Thoracic aorta (tissue), 2 donors: Measurements from ENCODE around the gene GFRA1. TPM values are rescaled to one million over a fixed set of nuclear protein-coding genes. Genes with fewer than 3 reads are reported as not detected.

Source experiments
- ATAC-seq: fragments of 150-250 bp; one replicate; pipeline ENCODE4 v1.8.0; 2017; ENCODE audit warnings: low read depth; ENCODE audit not compliant: insufficient number of reproducible peaks, low FRiP score
- DNase-seq: peaks from one replicate; pipeline ENCODE4 v3.0.0-alpha.2; 2020; ENCODE audit warnings: low spot score
- H3K27ac ChIP-seq, 2 donors: fragments of 200-600 bp; sonication (generic); 1 replicate in 1 of 2; 2 replicates in 1 of 2; pipeline ENCODE4 v1.5.1; 2016; ENCODE audit warnings: mild to moderate bottlenecking in 2 of 2, moderate library complexity in 2 of 2
- H3K27me3 ChIP-seq: fragments of 200-600 bp; sonication (generic); replicated peaks from 2 replicates; pipeline ENCODE4 v1.6.0; 2016; ENCODE audit warnings: mild to moderate bottlenecking; ENCODE audit not compliant: insufficient read depth
- H3K36me3 ChIP-seq: fragments of 200-600 bp; sonication (generic); one replicate; pipeline ENCODE4 v1.5.1; 2016
- H3K4me1 ChIP-seq, 2 donors: fragments of 200-600 bp; sonication (generic); 1 replicate in 1 of 2; 2 replicates in 1 of 2; pipeline versions ENCODE4 v1.5.1 to v1.6.0; 2016; ENCODE audit warnings: low read depth in 2 of 2, mild to moderate bottlenecking in 1 of 2; ENCODE audit not compliant: control insufficient read depth in 1 of 2
- H3K4me3 ChIP-seq: fragments of 200-600 bp; sonication (generic); 2 replicates; pipeline ENCODE4 v1.5.1; 2016; ENCODE audit warnings: mild to moderate bottlenecking
- H3K9me3 ChIP-seq: fragments of 200-600 bp; sonication (generic); 2 replicates; pipeline ENCODE4 v1.5.1; 2016
- CTCF ChIP-seq: fragments of 200-600 bp; sonication (generic); IDR thresholded peaks from one replicate; pipeline ENCODE4 v1.5.1; 2019; ENCODE audit warnings: antibody characterized with exemption
- total RNA-seq, 2 donors: library from RNA; depleted of rRNA; stranded (reverse); fragments of >200 nt; gene quantifications; one replicate each; pipeline versions ENCODE4 v1.1.0 to v1.2.3, GENCODE V29; 2016

GFRA1 gene
- total RNA-seq, 2 donors from 2014 or later, result 5.8 to 9.3 TPM

- no peak overlapping the region for H3K4me3 ChIP-seq
- H3K36me3 ChIP-seq, result no peaks in the 10 kb centered on the region
- H3K27ac ChIP-seq, result no peak overlapping the region
- peaks cover 0 to 15% of the 10 kb centered on the region in 2 donors for H3K4me1 ChIP-seq
- no peaks in the 10 kb centered on the region for H3K9me3 ChIP-seq
- no peaks in the 10 kb centered on the region for H3K27me3 ChIP-seq
- DNase-seq (no peak), ATAC-seq (no peak)
- no peak for TF ChIP-seq CTCF
These were observed 31.9 kb downstream of the GFRA1 start for GRCh38 chr10:116241085-116241484.

GRCh38 chr10:116240157-116240950 lies 32.7 kb downstream of the GFRA1 start:
- no peak for TF ChIP-seq CTCF
- Histone ChIP-seq H3K4me3 (no peak overlapping the region), H3K36me3 (no peaks in the 10 kb centered on the region), H3K4me1 (peaks cover 0 to 15% of the 10 kb centered on the region in 2 donors), H3K27me3 (no peaks in the 10 kb centered on the region), H3K9me3 (no peaks in the 10 kb centered on the region), H3K27ac (no peak overlapping the region)
- DNase-seq, result no peak
- ATAC-seq, result no peak

DNA sequence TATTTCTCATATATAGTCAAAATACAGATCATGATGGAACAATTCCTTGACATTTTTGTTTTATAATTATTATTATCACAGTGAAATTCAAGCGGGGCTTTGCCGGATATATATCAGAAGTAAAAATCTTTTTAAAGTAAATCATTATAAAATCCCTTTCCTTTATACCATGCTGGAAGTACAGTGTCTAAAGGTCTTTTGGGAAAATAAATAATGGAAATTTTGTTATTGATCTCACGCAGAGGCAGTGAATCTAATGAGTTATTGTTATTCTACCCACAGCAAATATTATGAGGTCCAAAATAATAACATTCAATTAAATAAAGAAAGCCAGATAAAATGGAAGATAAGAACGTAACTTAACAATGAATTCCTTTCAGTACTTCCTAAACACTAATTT lies 33.8 kb downstream of the GFRA1 start:
- ATAC-seq (no peak), DNase-seq (no peak)
- H3K27me3 ChIP-seq, result no peaks in the 10 kb centered on the region
- no peak overlapping the region for H3K27ac ChIP-seq
- no peak for TF ChIP-seq CTCF
- no peaks in the 10 kb centered on the region for H3K9me3 ChIP-seq
- H3K4me1 ChIP-seq, result peaks cover 0 to 6% of the 10 kb centered on the region in 2 donors
- H3K36me3 ChIP-seq, result no peaks in the 10 kb centered on the region
- H3K4me3 ChIP-seq, result no peak overlapping the region

DNA sequence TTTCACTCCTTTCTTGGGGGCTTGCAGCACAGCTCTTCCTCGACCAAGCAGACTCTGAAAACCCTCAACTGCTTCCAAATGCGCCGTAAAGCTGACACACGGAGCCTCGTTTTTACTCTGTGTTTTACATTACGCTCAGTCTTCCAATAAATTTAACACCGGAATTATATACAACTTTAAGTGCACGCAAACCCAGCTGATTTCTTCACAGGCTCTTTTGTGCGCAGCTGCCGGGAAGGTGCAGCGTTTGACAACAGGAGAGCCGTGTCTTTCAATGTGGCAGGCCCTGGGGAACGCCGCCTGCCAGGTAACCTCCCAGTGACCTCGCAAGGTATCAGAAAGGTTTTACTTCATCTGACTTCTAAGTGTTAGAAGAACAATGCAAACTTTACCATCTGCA lies 35.0 kb downstream of the GFRA1 start:
- Histone ChIP-seq H3K9me3 (no peaks in the 10 kb centered on the region), H3K27ac (no peak overlapping the region), H3K4me3 (no peak overlapping the region), H3K4me1 (peaks cover 0 to 6% of the 10 kb centered on the region in 2 donors), H3K27me3 (no peaks in the 10 kb centered on the region), H3K36me3 (no peaks in the 10 kb centered on the region)
- ATAC-seq (no peak), DNase-seq (no peak)
- no peak for TF ChIP-seq CTCF

DNA sequence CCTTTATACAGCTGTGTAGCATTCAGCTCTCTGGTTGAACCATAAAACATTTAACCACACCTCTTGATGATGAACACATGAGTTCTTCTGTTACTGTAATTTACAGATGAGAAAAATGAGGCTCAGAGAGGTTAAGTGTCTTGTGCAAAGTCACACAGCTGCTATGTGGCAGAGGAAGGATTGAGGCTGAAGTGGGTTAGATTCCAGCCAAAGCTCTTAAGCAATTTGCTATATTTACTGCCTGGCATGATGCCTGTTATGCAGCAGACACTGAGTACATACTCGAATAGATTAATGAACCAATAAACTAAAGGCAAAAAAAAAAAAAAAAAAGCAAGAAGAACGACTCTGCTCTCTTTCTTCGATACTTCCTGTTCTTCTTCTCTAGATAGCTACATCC lies 35.7 kb downstream of the GFRA1 start:
- ATAC-seq (no peak), DNase-seq (no peak)
- no peak overlapping the region for H3K4me3 ChIP-seq
- H3K27me3 ChIP-seq, result no peaks in the 10 kb centered on the region
- no peaks in the 10 kb centered on the region for H3K9me3 ChIP-seq
- H3K27ac ChIP-seq, result no peak overlapping the region
- H3K4me1 ChIP-seq, result peaks cover 0 to 6% of the 10 kb centered on the region in 2 donors
- no peak for TF ChIP-seq CTCF
- H3K36me3 ChIP-seq, result no peaks in the 10 kb centered on the region
